Memory B cell (primary cell): ENCODE results near the gene UXS1.

Source experiments
- ATAC-seq: fragments of 150-1000 bp; cut with Tn5 transposase; 2 replicates; pipeline ENCODE4 v1.10.0; 2021; ENCODE audit warnings: low read depth, mild to moderate bottlenecking, moderate library complexity
- DNase-seq, 2 donors: peaks; one replicate each; pipeline ENCODE4 v3.0.0; 2022; ENCODE audit warnings: low spot score in 2 of 2
- H3K27ac Mint-ChIP-seq: one replicate; pipeline ENCODE4 v1.8.0; 2022; ENCODE audit warnings: mild to moderate bottlenecking, moderate library complexity, mixed read lengths
- H3K27me3 Mint-ChIP-seq: one replicate; pipeline ENCODE4 v1.8.0; 2022; ENCODE audit warnings: mixed read lengths
- H3K36me3 Mint-ChIP-seq: one replicate; pipeline ENCODE4 v1.8.0; 2022; ENCODE audit warnings: mild to moderate bottlenecking, mixed read lengths
- H3K4me1 Mint-ChIP-seq: one replicate; pipeline ENCODE4 v1.8.0; 2022; ENCODE audit warnings: mixed read lengths
- H3K4me3 Mint-ChIP-seq: one replicate; pipeline ENCODE4 v1.8.0; 2022; ENCODE audit warnings: mild to moderate bottlenecking, moderate library complexity, mixed read lengths
- H3K9me3 Mint-ChIP-seq: one replicate; pipeline ENCODE4 v1.8.0; 2022; ENCODE audit warnings: mixed read lengths

Gene UXS1

DNA sequence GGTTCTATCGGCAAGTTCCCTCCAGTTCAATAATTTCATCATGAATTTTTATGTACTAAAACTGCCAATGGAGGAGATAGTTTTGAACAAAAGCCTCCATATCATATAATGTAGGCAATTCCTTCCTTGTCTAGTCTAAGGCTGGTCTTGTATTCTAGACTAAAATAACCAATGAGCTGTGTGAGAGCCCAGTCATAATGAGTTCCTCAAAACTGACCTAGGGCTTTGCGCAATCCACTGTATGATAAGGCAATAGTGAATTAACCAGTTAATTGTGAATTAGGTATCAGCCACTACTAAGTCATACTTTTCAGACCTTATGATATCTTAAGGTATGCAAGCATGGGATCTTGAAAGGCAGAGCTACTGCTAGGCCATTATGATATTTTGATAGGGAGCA is 7.6 kb upstream of the UXS1 start:
- H3K36me3 Mint-ChIP-seq, result no peaks in the 10 kb centered on the region
- no peak overlapping the region for H3K27ac Mint-ChIP-seq
- no peaks in the 10 kb centered on the region for H3K9me3 Mint-ChIP-seq
- no peak overlapping the region for H3K4me3 Mint-ChIP-seq
- H3K4me1 Mint-ChIP-seq, result no peaks in the 10 kb centered on the region
- H3K27me3 Mint-ChIP-seq, result peaks cover 15% of the 10 kb centered on the region
- DNase-seq (no peak), ATAC-seq (no peak)

DNA sequence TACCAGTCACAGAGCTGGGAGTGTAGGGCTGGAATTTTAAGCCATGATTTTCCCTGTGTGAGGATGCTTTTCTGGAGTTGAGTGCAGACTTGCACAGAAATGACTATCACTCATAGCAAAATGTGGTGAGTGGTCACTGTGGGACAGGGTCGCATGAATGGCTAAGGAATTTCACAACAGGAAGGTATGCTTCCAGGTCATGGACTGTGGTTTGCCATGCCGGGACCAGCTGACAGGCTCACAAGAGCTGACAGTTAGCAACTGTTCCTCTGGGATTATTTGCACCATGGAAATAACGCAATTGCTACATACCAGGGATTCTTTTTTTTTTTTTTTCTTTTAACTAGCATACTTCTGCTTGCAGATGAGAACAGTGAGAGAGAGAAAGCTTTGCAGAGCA is 3.8 kb upstream of the UXS1 start:
- peaks cover 8% of the 10 kb centered on the region for H3K4me1 Mint-ChIP-seq
- ATAC-seq, result no peak

DNA sequence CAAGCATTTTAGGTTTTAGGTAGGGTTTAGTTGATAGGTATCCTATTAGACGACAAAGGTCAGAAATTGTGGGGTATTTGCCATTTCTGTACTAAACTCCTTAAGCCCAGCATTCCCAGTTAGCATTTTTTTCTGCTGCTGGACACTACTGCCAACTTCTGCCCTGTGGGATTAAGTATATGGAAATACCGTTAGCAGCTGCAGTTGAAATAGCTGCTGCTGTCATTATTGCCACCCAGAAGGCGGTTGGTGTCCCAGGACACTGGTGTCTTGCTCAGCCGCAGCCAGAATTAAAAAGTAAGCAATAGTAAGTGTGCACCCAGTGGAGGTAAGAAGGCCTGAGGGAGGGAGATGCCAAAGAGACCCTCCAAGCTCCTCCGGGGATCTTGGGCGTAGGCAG is 1.9 kb upstream of the UXS1 start:
- H3K4me1 Mint-ChIP-seq, result peaks cover 19% of the 10 kb centered on the region
- peaks cover 8% of the 10 kb centered on the region for H3K27me3 Mint-ChIP-seq
- no peak for DNase-seq
- H3K36me3 Mint-ChIP-seq, result peaks cover 2% of the 10 kb centered on the region
- no peak overlapping the region for H3K27ac Mint-ChIP-seq
- H3K9me3 Mint-ChIP-seq, result no peaks in the 10 kb centered on the region
- ATAC-seq, result no peak
- H3K4me3 Mint-ChIP-seq, result no peak overlapping the region

More for the DNA sequence above, 3.8 kb upstream of the UXS1 start:
- no peak for DNase-seq
- Mint-ChIP-seq H3K9me3 (no peaks in the 10 kb centered on the region), H3K36me3 (no peaks in the 10 kb centered on the region), H3K4me3 (no peak overlapping the region), H3K27ac (no peak overlapping the region), H3K27me3 (peaks cover 11% of the 10 kb centered on the region)

DNA sequence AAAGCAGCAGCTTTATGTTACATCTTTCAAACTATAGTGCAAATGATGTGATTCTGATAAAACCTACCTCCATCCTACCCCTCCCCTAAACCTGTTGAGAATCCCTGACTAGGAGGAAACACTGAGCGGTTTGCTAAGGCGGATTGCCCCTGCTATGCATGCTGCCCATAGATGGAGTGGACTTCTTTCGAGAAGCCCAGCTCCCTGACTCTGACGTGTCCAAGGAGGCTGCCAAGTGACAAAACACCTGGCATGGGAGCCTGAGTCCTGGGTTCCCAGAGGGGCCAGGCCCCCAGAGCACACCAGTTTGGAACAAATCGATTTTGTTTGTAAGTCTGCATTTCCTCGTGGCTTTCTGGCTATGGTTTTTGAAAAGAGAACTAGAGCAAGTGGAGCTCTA is 1.4 kb upstream of the UXS1 start:
- Mint-ChIP-seq H3K36me3 (peaks cover 2% of the 10 kb centered on the region), H3K4me3 (peak overlapping the region; percentile 95), H3K4me1 (peaks cover 21% of the 10 kb centered on the region), H3K9me3 (no peaks in the 10 kb centered on the region), H3K27ac (peak overlapping the region; percentile 5), H3K27me3 (peaks cover 3% of the 10 kb centered on the region)
- no peak for DNase-seq
- no peak for ATAC-seq

DNA sequence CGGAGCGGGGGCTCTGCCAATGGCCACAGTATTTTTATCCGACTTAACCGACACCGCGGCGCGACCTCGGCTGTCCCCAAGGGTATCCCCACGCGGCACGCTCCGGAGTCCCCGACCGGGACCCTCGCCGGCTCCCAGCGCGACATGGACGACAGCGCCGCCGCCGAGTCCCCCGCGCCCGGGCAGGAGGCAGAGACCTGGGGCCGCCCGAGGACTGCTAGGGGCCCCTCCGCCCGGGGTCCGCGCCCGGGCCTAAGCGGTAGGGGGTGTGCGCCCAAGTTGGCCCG is 468 bp downstream of the UXS1 start:
- DNase-seq (no peak), ATAC-seq (no peak)
- Mint-ChIP-seq H3K27me3 (peaks cover 1% of the 10 kb centered on the region), H3K9me3 (no peaks in the 10 kb centered on the region), H3K27ac (peak overlapping the region; percentile 39), H3K4me3 (peak overlapping the region; percentile 80), H3K4me1 (peaks cover 35% of the 10 kb centered on the region), H3K36me3 (peaks cover 2% of the 10 kb centered on the region)

DNA sequence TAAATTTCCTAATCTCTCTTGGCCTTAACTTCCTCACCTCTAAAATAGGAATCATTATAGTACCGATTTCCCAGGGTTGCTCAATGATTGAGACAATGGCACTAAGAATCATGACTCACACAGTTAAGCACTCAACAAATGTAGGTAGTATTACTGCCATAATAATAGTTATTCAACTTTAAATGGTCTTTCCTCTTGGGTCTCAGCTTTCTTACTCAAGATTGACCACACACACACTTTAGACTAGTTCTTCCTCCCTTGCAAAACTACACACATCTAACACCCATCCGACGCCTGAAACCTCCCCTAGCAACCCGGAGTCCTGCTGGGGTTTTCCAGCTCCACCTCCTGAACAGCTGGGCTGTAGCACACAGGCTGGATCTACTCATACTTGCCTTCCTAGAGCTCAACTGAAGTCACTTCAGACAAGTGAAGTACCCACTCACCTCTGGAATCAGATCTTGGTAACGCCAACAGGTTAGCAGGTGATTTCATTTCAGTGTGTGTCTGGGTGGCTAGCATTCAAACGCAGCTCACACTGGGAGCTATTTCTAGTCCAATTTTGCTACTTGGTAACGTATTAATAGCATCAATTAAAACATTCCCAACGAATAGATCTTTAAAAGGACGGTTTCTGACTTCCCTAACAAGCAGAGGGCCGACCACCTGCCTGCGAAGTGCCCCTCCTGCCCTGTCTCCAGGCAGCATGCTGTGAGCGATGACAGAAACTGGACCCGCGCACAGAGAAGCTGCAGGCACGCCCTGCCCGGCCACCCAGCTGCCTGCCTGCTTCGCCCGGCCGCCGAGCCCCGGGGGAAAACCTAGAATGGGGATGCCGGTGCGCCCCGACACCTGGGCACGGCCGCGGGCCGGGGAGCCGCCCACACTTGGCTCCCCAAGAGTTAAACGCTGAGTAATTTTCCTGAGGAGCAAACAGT is 1.1 kb downstream of the UXS1 start:
- Mint-ChIP-seq H3K36me3 (peaks cover 2% of the 10 kb centered on the region), H3K4me3 (peak overlapping the region; percentile 80), H3K9me3 (no peaks in the 10 kb centered on the region), H3K27ac (peak overlapping the region; percentile 39), H3K27me3 (peaks cover 1% of the 10 kb centered on the region), H3K4me1 (peaks cover 39% of the 10 kb centered on the region)
- DNase-seq (peak; percentile 19 to 22), ATAC-seq (peak; percentile 11)

DNA sequence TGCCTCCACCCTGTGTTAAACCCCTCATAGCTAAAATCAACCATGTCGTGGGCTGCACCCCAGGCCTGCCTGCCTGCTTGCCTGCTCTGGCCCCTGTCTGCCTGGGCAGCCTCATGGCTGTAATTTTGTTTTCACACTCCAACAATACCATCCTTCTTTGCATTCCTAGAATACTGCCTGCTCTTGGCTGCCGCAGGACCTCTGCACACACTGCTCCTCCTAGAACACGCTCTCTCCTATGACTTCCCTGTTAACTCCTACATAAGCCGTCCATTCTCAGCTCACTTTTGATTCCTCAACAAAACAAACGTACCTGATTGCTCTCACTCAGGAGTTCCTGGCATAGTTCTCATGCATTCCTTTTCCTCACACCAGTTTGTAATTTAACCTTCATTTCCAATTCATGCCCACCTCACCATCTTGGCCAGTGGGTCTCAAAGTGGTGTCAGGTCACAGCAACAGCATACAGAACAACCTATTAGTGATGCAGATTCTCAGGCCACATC is 2.5 kb downstream of the UXS1 start:
- Mint-ChIP-seq H3K4me3 (no peak overlapping the region), H3K27ac (no peak overlapping the region), H3K27me3 (no peaks in the 10 kb centered on the region), H3K4me1 (peaks cover 42% of the 10 kb centered on the region), H3K36me3 (peaks cover 2% of the 10 kb centered on the region), H3K9me3 (no peaks in the 10 kb centered on the region)
- no peak for ATAC-seq
- DNase-seq, result no peak

DNA sequence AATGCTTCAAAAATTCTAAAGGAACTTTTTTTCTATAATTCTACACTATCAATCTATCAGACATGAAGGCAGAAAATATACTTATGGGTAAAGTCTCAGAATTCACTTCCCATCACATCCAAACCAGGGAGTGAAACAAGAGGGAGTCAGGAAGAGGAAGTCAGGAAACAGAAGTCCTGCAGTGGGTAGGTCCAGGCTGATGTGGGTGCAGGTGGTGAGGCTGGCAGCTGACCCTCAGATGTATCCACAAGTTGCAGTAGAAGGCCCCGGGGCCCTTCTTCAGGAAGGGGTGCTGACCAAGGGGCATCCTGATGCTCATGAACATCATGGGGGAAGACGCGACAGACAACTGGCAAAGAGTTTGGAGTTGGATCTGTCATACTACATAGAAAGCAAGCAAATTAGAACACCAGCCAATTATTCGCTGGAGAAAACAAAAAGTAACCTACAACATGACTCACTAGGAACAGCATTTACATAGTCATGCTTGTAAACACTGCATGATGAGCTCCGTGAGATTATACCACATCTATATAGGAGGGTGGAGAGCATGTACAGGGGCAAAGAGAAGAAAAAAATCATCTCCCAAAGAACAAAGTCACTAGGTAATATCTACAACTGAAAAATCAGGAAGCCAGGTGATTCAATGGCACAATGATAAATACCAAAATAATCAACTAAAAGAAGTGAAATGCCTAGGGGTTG is 4.2 kb downstream of the UXS1 start:
- peaks cover 4% of the 10 kb centered on the region for H3K36me3 Mint-ChIP-seq
- no peaks in the 10 kb centered on the region for H3K27me3 Mint-ChIP-seq
- no peaks in the 10 kb centered on the region for H3K9me3 Mint-ChIP-seq
- no peak for DNase-seq
- peaks cover 42% of the 10 kb centered on the region for H3K4me1 Mint-ChIP-seq
- H3K27ac Mint-ChIP-seq, result peak overlapping the region; percentile 49
- no peak for ATAC-seq
- H3K4me3 Mint-ChIP-seq, result no peak overlapping the region

DNA sequence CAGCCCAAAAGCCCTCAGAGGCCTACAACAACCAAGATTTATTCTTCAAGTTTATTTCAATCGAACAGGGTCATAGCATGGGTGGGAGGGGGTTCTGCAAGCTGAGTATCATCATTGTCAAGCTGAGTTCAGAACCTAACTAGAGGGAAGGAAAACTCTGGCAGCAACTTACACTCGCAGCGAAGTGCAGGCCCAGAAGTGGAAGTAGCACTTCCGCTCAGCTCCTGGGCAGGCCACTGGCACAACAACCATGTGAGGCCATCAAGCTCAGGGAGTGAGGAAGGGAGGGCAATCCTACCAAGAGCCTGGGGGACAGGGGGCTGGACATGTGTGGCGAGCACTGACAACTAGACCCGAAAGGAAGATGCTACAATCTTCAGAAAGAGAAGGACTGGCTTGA is 4.8 kb downstream of the UXS1 start:
- ATAC-seq, result no peak
- peak overlapping the region; percentile 49 for H3K27ac Mint-ChIP-seq

DNA sequence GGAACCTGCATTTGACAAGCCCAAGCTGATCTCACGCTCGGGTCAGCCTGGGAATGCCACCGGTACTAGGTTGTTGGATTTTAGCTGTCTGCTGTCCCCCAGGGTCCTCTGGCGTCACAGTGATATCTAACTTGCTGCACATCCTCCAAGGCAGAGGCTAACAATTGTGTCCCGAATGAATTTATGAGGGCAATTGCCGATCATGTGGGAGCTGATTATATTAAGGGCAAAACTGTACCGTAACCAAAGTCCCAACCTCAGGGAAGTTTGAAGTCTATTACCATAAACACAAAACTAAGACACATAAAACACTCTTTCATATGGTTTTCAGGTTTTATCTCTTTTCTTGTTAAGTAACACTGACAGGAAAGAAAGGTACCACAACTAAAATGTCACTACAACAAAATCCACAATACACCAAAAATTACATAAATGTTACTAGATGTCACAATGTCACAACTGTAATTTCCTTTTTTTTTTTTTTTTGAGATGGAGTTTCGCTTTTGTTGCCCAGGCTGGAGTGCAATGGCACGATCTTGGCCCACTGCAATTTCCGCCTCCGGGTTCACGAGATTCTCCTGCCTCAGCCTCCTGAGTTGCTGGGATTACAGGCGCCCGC is 6.7 kb downstream of the UXS1 start:
- H3K27ac Mint-ChIP-seq, result no peak overlapping the region
- ATAC-seq (no peak), DNase-seq (no peak)
- no peak overlapping the region for H3K4me3 Mint-ChIP-seq
- H3K9me3 Mint-ChIP-seq, result no peaks in the 10 kb centered on the region
- peaks cover 5% of the 10 kb centered on the region for H3K36me3 Mint-ChIP-seq
- H3K27me3 Mint-ChIP-seq, result no peaks in the 10 kb centered on the region
- peaks cover 44% of the 10 kb centered on the region for H3K4me1 Mint-ChIP-seq

More for the DNA sequence above, 4.8 kb downstream of the UXS1 start:
- H3K4me3 Mint-ChIP-seq, result no peak overlapping the region
- no peaks in the 10 kb centered on the region for H3K27me3 Mint-ChIP-seq
- peaks cover 45% of the 10 kb centered on the region for H3K4me1 Mint-ChIP-seq
- H3K36me3 Mint-ChIP-seq, result peaks cover 5% of the 10 kb centered on the region
- no peaks in the 10 kb centered on the region for H3K9me3 Mint-ChIP-seq
- no peak for DNase-seq

DNA sequence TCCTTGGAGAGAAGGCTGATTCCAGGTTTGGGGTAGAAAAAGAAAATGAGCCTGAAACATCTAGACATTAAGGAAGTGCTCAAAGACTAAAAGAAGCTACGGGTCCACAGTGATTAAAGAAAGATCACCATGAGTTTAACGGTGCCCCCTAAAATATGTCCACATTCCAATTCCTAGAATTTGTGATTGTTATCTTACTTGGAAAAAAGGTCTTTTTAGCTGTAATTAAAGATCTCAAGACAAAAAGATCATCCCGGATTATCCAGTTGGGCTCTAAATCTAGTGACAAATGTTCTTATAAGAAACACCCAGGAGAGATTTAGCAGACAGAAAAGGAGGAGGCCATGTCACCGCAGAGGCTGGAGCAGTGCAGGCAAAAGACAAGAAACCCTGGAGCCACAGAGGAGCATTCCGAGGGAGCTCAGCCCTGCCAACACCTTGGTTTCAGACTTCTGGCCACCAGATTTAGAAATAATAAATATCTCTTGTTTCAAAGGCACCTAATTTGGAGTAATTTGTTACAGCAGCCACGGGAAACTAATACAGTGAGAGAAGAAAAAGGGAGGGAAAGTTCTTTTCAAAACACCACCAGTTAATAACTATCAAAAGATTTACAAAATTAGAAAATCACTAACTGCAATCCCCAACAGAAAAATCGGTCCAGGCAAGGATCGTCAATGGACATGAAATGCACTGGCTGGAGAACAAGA is 8.5 kb downstream of the UXS1 start:
- ATAC-seq (no peak), DNase-seq (no peak)
- H3K27ac Mint-ChIP-seq, result no peak overlapping the region
- no peaks in the 10 kb centered on the region for H3K27me3 Mint-ChIP-seq
- H3K4me3 Mint-ChIP-seq, result no peak overlapping the region
- peaks cover 35% of the 10 kb centered on the region for H3K4me1 Mint-ChIP-seq
- H3K9me3 Mint-ChIP-seq, result no peaks in the 10 kb centered on the region
- H3K36me3 Mint-ChIP-seq, result peaks cover 9% of the 10 kb centered on the region

DNA sequence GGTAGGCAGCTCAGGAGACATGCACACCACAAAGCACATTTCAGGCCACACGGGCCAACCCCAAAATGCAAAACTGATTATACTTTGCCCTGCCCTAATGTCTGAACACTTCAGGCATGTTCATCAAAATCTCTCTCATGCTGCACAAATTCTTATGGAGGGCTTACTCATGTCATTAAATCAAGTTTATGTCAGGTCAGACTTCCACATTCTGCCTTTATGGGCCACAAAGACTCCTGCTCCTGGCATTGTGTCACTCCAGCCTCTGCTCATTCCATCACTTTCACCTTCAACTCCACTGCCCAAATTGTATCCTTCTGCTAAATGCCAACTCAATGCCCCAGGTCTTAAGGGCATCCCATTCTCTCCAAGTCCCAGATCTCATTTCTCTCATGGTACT is 9.2 kb downstream of the UXS1 start:
- no peaks in the 10 kb centered on the region for H3K9me3 Mint-ChIP-seq
- ATAC-seq, result no peak
- DNase-seq, result no peak
- H3K4me1 Mint-ChIP-seq, result peaks cover 31% of the 10 kb centered on the region
- no peak overlapping the region for H3K27ac Mint-ChIP-seq
- H3K27me3 Mint-ChIP-seq, result no peaks in the 10 kb centered on the region
- H3K36me3 Mint-ChIP-seq, result peaks cover 9% of the 10 kb centered on the region
- no peak overlapping the region for H3K4me3 Mint-ChIP-seq

DNA sequence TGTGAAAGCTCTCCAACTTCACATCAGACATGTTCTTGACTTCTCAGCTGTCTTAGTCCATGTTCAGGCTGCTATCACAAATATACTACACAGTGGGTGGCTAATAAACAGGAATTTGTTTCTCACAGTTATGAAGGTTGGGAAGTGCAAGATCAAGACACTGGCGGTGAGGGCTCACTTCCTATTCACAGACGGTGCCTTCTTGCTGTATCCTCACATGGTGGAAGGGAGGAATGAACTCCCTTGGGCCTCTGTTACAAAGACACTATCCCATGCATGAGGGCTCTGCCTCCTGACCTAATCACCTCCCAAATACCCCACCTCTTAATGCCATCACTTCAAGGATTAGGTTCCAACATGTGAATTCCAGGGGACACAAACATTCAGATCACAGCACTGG is 9.7 kb downstream of the UXS1 start:
- Mint-ChIP-seq H3K4me1 (peaks cover 27% of the 10 kb centered on the region), H3K27ac (no peak overlapping the region), H3K36me3 (peaks cover 9% of the 10 kb centered on the region), H3K9me3 (no peaks in the 10 kb centered on the region), H3K4me3 (no peak overlapping the region), H3K27me3 (no peaks in the 10 kb centered on the region)
- no peak for DNase-seq
- ATAC-seq, result no peak
